Fibroblast of skin of left biceps (primary cell): ENCODE results near the gene ERC2.

Source experiments
- DNase-seq, 2 experiments: peaks; one replicate each; pipeline ENCODE4 v3.0.0-alpha.2; 2013; ENCODE audit warnings: low read depth in 2 of 2

Gene ERC2

GRCh38 chr3:55716044-55716443 lies 752.2 kb downstream of the ERC2 start:
- no peak for DNase-seq

GRCh38 chr3:55714057-55714456 lies 754.2 kb downstream of the ERC2 start:
- no peak for DNase-seq

- DNase-seq: no peak
These were observed 756.6 kb downstream of the ERC2 start for GRCh38 chr3:55711646-55712045.

- no peak for DNase-seq
These were observed 758.8 kb downstream of the ERC2 start for GRCh38 chr3:55709411-55710012.

- DNase-seq: no peak
These were observed 759.3 kb downstream of the ERC2 start for GRCh38 chr3:55708921-55709320.

- no peak for DNase-seq
These were observed 760.0 kb downstream of the ERC2 start for GRCh38 chr3:55708242-55708641.

- DNase-seq: peak in 1 of 2 experiments; percentile 29
These were observed 763.7 kb downstream of the ERC2 start for GRCh38 chr3:55704521-55704920.

GRCh38 chr3:55702822-55703221 lies 765.4 kb downstream of the ERC2 start:
- DNase-seq: no peak

- DNase-seq: no peak
These were observed 766.3 kb downstream of the ERC2 start for GRCh38 chr3:55701997-55702396.

- no peak for DNase-seq
These were observed 769.4 kb downstream of the ERC2 start for GRCh38 chr3:55698831-55699230.

GRCh38 chr3:55697177-55697865 lies 770.9 kb downstream of the ERC2 start:
- no peak for DNase-seq

- DNase-seq: peak; percentile 25 to 44
These were observed 775.2 kb downstream of the ERC2 start for GRCh38 chr3:55692957-55693558.

- no peak for DNase-seq
These were observed 775.8 kb downstream of the ERC2 start for GRCh38 chr3:55692295-55692956.

GRCh38 chr3:55691141-55691540 lies 777.1 kb downstream of the ERC2 start:
- no peak for DNase-seq

GRCh38 chr3:55690726-55691125 lies 777.5 kb downstream of the ERC2 start:
- DNase-seq: no peak

- DNase-seq: no peak
These were observed 778.1 kb downstream of the ERC2 start for GRCh38 chr3:55690177-55690576.

GRCh38 chr3:55688154-55688553 lies 780.1 kb downstream of the ERC2 start:
- no peak for DNase-seq

GRCh38 chr3:55687526-55687925 lies 780.7 kb downstream of the ERC2 start:
- DNase-seq: no peak

- peak in 1 of 2 experiments; percentile 26 for DNase-seq
These were observed 781.6 kb downstream of the ERC2 start for GRCh38 chr3:55686426-55687254.

GRCh38 chr3:55683666-55684270 lies 784.5 kb downstream of the ERC2 start:
- no peak for DNase-seq

- DNase-seq: no peak
These were observed 785.8 kb downstream of the ERC2 start for GRCh38 chr3:55682461-55682860.
